ENCODE measurements around the gene CD28.

CD28 gene

DNA sequence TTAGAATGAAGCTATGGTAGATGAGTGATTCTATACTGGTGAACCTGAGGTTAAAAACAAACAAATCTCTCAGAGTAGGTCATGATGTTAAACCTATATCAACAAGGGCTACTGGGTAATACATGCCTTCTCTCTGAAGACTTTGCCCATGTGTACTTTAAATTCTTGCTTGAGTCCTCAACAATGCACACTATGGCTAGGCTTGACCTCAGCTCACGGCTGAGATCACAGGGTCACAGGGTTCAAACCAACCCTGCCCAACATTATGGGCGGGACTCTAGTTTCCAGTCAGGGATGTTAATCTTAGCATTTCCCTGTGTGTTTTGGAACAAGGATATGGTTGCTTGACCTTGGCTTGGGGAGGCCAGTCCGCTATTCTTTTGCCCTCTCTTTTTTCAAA lies 7.7 kb downstream of the CD28 start:
- DNase-seq (ENCODE audit: low read depth in 1 of 2, low spot score in 1 of 2): no peak
- Histone ChIP-seq H3K27ac (replicated peaks) (no peak overlapping the region), H3K27me3 (ENCODE audit: insufficient read depth, poor library complexity, severe bottlenecking) (no peaks in the 10 kb centered on the region)

GRCh38 chr2:203715744-203716143 lies 9.3 kb downstream of the CD28 start:
- no peak for DNase-seq (ENCODE audit: low read depth in 1 of 2, low spot score in 1 of 2)
- H3K4me3 ChIP-seq (replicated peaks; ENCODE audit: insufficient read depth, low read length): no peak overlapping the region
- H3K27ac ChIP-seq (replicated peaks): no peak overlapping the region
- TF ChIP-seq POLR2AphosphoS5 (IDR thresholded peaks at IDR 0.05; ENCODE audit: low read depth) (no peak), REST (IDR thresholded peaks at IDR 0.05; ENCODE audit: insufficient replicate concordance, low read depth) (no peak), GABPA (IDR thresholded peaks at IDR 0.05; ENCODE audit: low read depth) (no peak), SPI1 (IDR thresholded peaks at IDR 0.05; ENCODE audit: borderline replicate concordance, low read depth) (no peak)
- TF ChIP-seq, protein P1, sequence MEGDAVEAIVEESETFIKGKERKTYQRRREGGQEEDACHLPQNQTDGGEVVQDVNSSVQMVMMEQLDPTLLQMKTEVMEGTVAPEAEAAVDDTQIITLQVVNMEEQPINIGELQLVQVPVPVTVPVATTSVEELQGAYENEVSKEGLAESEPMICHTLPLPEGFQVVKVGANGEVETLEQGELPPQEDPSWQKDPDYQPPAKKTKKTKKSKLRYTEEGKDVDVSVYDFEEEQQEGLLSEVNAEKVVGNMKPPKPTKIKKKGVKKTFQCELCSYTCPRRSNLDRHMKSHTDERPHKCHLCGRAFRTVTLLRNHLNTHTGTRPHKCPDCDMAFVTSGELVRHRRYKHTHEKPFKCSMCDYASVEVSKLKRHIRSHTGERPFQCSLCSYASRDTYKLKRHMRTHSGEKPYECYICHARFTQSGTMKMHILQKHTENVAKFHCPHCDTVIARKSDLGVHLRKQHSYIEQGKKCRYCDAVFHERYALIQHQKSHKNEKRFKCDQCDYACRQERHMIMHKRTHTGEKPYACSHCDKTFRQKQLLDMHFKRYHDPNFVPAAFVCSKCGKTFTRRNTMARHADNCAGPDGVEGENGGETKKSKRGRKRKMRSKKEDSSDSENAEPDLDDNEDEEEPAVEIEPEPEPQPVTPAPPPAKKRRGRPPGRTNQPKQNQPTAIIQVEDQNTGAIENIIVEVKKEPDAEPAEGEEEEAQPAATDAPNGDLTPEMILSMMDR (IDR thresholded peaks at IDR 0.05; ENCODE audit: insufficient read depth, low read length): no peak
- no peaks in the 10 kb centered on the region for H3K27me3 ChIP-seq (ENCODE audit: insufficient read depth, poor library complexity, severe bottlenecking)

More for the DNA sequence above, 7.7 kb downstream of the CD28 start:
- TF ChIP-seq GABPA (IDR thresholded peaks at IDR 0.05; ENCODE audit: low read depth): no peak
- TF ChIP-seq, protein P1 (IDR thresholded peaks at IDR 0.05; ENCODE audit: insufficient read depth, low read length): no peak
- TF ChIP-seq REST (IDR thresholded peaks at IDR 0.05; ENCODE audit: insufficient replicate concordance, low read depth): no peak
- TF ChIP-seq SPI1 (IDR thresholded peaks at IDR 0.05; ENCODE audit: borderline replicate concordance, low read depth): no peak
- TF ChIP-seq POLR2AphosphoS5 (IDR thresholded peaks at IDR 0.05; ENCODE audit: low read depth): no peak
- H3K4me3 ChIP-seq (replicated peaks; ENCODE audit: insufficient read depth, low read length): no peak overlapping the region

DNA sequence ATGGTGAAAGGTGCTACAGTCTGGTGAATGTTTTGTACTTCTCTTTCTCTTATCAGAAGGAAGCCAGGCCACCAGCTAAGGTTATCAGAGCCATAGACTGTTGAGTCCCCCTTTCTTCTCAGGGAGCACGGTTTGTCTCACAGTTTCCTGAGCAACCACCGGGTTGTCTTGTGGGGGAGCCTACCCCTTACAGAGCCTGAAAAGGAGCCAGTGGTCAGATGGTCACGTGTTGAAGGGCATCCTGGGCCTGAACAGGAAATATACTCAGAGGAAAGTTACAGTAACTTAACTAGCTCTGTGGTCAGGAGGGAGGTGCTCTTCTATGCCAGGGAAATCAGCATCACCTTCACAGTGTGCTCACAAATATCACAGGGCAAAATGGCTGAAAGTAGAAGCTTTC lies 11.6 kb downstream of the CD28 start:
- TF ChIP-seq POLR2AphosphoS5 (IDR thresholded peaks at IDR 0.05; ENCODE audit: low read depth) (no peak), GABPA (IDR thresholded peaks at IDR 0.05; ENCODE audit: low read depth) (no peak), SPI1 (IDR thresholded peaks at IDR 0.05; ENCODE audit: borderline replicate concordance, low read depth) (no peak), REST (IDR thresholded peaks at IDR 0.05; ENCODE audit: insufficient replicate concordance, low read depth) (no peak)
- TF ChIP-seq, protein P1 (IDR thresholded peaks at IDR 0.05; ENCODE audit: insufficient read depth, low read length): no peak
- H3K27ac ChIP-seq (replicated peaks): no peak overlapping the region
- no peak overlapping the region for H3K4me3 ChIP-seq (replicated peaks; ENCODE audit: insufficient read depth, low read length)
- H3K27me3 ChIP-seq (ENCODE audit: insufficient read depth, poor library complexity, severe bottlenecking): no peaks in the 10 kb centered on the region
- DNase-seq (ENCODE audit: low read depth in 1 of 2, low spot score in 1 of 2): no peak
